Dermis blood vessel endothelial cell (primary cell): ENCODE data around the gene PTPN1. TPM values are rescaled to one million over a fixed set of nuclear protein-coding genes. Genes with fewer than 3 reads are reported as not detected.
"Not testable (repeated sequence)": the region's sequence is repeated elsewhere in the genome, so short reads cannot be mapped to it uniquely, and the experiment has no call there.

Experiments
- DNase-seq: peaks from one replicate; pipeline ENCODE4 v3.0.0; 2010
- total RNA-seq: library from RNA; depleted of rRNA; stranded (reverse); fragments of >200 nt; gene quantifications from 2 replicates; pipeline ENCODE4 v1.2.3, GENCODE V29; 2014

PTPN1 gene
- total RNA-seq, 1 donor from 2014 or later = 28.8 TPM

DNA sequence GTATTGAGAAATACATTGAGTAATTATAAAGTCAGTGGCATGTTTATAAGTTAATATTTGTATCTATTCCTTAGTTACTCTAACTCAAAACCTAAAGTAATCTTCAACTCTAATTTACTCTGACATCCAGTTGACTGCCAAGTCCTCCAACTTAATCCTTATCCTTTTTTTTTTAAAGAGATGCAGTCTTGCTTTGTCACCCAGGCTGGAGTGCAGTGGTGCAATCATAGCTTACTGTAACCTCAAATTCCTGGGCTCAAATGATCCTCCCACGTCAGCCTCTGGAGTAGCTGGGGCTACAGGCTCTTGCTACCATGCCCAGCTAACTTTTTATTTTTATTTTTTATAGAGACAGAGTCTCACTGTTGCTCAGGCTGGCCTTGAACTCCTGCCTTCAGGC is 24.4 kb downstream of the PTPN1 start:
- DNase-seq = no peak

DNA sequence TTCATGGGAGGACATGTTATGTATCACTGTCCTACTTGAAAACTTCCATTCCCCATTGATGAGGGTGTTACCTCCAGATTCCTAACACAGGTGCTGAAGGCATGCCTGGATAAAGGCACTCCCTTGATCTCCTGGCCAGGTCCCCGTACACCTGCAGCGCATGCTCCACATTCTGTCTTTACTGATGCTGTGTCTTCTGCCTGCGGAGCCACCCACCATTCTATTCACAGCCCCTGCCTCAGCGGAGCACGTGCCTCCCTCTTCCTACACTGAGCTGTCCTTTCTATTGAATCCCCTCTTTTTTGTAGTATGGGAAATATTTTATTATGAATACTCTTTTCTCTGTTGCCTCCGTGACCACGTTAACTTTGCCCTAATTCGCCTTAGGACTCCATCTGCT is 25.0 kb downstream of the PTPN1 start:
- DNase-seq = no peak

- no peak for DNase-seq
These were observed 26.1 kb downstream of the PTPN1 start for GRCh38 chr20:50536333-50536732.

DNA sequence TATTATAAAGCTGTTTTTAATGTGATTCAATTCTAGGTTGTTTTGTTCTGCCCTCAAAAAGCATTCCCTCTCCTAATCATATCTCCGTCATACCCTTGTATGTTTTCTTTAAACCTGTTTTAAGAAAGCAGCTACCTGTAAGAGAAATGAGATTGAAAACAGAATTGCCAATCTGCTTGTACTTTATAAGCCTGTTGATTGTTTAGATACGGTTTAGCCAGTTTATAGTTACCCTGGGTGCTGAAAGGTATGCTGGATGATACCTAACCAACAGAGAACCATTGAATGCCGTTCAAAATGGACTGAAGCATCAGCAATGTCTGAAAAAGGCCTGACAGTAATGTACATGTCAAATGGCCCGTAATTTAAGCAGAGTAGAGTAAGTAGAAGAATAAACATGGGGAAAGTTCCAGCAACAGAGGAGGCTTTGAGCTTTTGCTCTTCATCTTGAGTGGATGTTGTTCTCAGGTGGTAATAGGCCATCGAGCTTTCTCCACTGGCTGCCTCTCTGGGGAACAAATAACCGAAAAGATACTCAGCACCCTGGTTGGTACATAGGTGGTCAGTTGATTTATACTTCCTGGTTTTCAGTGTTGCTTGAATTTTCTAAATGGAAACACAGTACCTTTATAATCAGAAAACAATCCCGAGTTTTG is 27.5 kb downstream of the PTPN1 start:
- DNase-seq = no peak

DNA sequence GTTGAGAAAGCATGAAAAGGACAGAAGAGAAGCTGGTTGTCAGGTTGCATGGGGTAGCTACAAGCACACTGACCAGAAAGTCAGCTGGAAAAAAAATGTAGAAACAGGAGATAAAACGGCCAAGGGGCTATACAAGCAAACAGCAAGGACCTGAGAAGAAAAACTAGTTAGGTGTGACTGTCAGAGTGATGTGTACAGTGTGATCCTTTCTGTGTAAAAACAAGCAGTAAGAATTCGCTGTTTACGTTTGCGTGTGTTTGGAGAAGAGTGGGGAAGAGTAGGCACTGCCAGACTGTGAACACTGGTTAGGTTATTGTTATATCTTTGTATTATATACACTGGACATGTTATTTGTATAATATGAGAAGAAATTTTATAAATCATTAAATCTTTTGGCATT is 28.1 kb downstream of the PTPN1 start:
- DNase-seq = no peak

- DNase-seq = not testable (repeated sequence)
These were observed 29.6 kb downstream of the PTPN1 start for GRCh38 chr20:50539798-50540197.

DNA sequence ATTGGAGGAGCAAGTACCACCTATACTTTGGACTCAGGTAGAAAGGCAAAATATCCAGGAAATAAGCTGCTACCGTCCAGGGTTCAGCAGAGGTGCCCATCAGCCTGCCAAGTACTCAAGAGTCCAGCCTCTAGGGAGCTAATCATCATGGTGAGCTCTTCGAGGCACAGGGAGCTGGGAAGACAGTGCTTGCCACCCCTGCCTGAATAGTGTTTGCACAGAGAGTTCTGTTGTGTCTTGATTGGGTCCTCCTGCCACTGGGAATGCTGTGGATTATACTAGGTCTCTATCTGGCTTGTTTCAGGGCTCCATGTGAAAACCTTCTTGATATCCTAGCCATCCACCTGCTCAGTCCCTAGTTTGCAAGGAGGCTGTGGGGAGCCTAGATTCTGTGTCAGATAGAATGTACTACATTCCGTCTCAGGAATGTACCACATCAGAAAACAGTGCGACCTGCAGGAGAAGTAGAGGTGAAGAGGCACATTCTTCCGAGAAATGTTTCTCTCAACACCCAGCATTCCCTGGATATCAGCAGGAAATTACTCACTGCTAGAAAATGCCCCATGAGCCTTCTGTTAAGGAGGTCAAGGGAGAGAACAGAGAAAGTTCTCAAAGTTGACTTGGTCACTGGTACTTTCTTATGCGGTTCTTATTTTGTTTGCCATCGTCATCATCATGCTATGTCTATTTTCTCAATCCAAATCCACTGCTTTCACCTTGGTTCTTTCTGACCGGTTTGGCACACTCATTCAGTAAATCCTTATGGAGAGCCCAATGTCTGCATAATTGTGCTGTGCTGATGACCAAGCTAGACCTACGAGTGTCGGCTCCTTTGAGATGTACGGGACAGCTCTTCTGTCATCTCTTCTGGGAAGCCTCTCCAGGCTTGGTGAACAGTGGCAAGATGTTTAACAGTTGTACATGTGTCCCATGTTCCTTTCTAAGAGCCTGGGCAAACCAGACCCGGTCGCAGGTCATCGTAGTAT is 30.7 kb downstream of the PTPN1 start:
- DNase-seq = peak; percentile 96

GRCh38 chr20:50541606-50542041 is 31.4 kb downstream of the PTPN1 start:
- peak; percentile 80 for DNase-seq

GRCh38 chr20:50543326-50543725 is 33.1 kb downstream of the PTPN1 start:
- no peak for DNase-seq

GRCh38 chr20:50545126-50545525 is 34.9 kb downstream of the PTPN1 start:
- DNase-seq = no peak

DNA sequence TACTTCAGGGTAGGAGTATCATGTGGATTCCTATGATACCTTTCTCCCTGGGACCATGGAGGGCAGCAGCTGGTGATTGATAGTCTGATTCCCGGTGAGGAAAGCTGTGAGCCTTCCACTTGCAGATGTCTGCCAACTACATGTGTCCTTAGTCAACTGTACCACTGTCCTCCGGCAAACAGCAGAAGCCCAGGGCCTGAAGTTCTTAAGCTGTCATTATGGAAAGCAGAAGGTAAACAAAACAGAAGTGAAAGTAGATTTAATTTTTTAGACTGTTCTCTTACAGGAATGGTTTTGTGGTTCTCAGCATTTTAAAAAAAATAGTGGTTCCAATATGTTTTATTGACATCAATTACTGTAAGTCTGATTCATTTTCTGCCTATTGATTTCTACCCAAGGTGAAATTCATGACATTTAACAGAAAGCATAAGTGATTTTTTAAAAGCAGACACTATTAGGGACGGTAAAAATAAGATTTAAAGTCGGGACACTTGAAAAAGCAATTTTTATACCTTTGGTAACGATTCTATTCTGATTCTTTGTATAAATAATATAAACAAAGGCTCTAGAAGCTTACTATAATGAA is 36.6 kb downstream of the PTPN1 start:
- no peak for DNase-seq

GRCh38 chr20:50547964-50548363 is 37.8 kb downstream of the PTPN1 start:
- no peak for DNase-seq

DNA sequence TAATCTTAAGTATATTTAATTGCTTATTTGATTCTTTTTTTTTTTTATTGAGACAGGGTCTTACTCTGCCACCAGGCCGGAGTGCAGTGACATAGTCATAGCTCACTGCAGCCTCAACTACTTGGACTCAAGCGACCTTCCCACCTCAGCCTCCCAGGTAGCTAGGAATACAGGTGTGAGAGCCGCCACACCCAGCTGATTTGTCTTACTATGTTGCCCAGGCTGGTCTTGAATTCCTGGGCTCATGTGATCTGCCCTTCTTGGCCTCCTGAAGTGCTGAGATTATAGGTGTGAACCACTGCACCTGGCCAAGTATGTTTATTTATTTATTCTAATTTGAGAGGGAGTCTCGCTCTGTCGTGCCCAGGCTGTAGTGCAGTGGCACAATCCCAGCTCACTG is 38.2 kb downstream of the PTPN1 start:
- DNase-seq = no peak

DNA sequence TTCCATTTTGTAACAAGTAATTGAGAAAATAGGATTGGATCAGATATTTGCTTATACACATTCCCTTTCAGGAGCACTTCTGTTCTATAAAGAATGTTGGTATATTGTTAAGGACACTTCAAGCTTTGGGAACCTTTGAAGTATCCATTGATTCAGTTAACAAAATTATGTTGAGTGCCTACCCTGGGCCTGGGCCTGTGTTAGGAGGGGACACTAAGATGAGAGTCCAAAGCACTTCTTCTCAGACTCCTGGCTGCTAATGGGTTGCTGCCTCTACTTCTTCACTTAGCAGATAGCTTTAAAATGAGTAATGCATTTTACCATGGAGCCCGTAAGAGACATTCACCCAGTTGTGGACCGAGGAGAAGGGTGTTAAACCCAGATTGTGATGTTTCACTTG is 40.3 kb downstream of the PTPN1 start:
- no peak for DNase-seq

DNA sequence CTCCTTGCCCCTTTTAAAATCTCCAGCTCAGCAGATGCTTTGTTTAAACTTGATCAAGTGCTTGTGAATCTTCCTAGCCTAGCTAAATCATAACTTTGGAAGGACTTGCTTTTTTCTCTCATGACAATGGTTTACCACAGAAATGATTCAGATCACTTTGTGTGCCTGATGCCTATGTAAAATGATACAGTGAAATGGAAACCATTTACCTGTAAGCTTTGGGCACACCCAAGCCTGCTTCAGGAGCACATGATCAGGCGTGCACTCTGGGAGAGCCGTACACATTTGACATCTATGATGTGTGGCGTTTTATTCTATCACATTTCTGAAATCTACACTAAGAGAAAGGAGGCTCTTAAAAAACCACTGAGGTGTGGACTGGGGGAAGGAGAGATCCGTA is 41.1 kb downstream of the PTPN1 start:
- no peak for DNase-seq

GRCh38 chr20:50552979-50553378 is 42.8 kb downstream of the PTPN1 start:
- DNase-seq = no peak

DNA sequence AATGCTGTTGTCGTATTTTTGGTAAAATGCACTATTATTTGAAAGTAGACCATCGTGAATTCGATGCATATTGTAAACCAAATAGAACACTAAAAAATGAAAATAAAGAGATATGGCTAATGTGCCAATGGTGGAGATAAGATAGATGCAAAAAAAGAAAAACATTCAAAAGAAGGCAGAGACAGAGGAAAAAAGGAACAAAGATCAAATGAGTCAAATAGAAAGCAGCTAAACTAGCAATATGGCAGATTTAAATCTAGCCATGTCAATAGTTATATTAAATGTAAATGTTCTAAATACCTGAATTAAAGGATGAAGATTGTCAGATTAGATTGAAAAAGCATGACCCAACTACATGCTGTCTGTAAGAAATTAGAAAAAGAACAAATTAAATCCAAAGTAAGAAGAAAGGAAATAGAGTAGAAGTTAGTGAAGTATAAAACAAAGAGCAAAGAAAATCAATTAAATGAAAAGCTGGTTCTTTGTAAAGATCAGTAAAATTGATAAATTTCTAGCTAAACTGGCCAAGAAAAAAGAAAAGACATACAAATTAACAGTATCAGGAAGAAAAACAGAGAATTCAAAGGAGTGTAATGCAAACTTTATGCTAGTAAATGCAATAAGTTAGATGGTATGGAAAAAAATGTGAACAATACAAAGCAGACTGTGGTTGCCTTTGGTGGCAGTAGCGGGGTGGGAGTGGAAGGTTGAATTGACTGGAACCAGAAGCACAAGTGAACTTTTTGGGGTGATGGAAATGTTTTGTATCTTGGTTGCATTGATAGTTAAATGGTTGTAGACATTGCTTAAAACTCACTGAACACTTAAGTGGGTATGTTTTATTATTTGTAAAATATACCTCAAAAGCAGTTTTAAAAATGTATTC is 44.8 kb downstream of the PTPN1 start:
- no peak for DNase-seq

GRCh38 chr20:50555662-50556061 is 45.5 kb downstream of the PTPN1 start:
- no peak for DNase-seq

GRCh38 chr20:50557549-50558134 is 47.5 kb downstream of the PTPN1 start:
- DNase-seq = no peak

- peak; percentile 86 for DNase-seq
These were observed 48.3 kb downstream of the PTPN1 start for GRCh38 chr20:50558483-50558925.

GRCh38 chr20:50559149-50559548 is 49.0 kb downstream of the PTPN1 start:
- no peak for DNase-seq
